ENCODE results near the gene DHRS4L2.
A peak's percentile ranks its signal among the peaks of the same experiment; 100 is the strongest.
"Not testable (repeated sequence)": the region's sequence is repeated elsewhere in the genome, so short reads cannot be mapped to it uniquely, and the experiment has no call there.

DHRS4L2 gene

GRCh38 chr14:23996009-23996408 lies 7.3 kb downstream of the DHRS4L2 start:
- not testable (repeated sequence) for H2AFZ ChIP-seq (ENCODE audit: low read depth, low read length, severe bottlenecking); H3K4me2 ChIP-seq (ENCODE audit: low read depth, low read length, poor library complexity, severe bottlenecking)

GRCh38 chr14:23996825-23997224 lies 8.1 kb downstream of the DHRS4L2 start:
- H3K4me2 ChIP-seq (ENCODE audit: low read depth, low read length, poor library complexity, severe bottlenecking); H3K9ac ChIP-seq (ENCODE audit: low read length); H3K36me3 ChIP-seq (ENCODE audit: low read length); H3K79me2 ChIP-seq (ENCODE audit: insufficient read depth, low read length); H3K9me3 ChIP-seq (ENCODE audit: insufficient read depth, low read length); H3F3A ChIP-seq (ENCODE audit: insufficient read depth); H3K4me3 ChIP-seq (ENCODE audit: insufficient read depth, low read length, poor library complexity, severe bottlenecking); H3K9me2 ChIP-seq (replicated peaks; ENCODE audit: insufficient read depth, low read length); H3K27me3 ChIP-seq (ENCODE audit: low read length); H3K27ac ChIP-seq (ENCODE audit: low read depth, low read length); H2AFZ ChIP-seq (ENCODE audit: low read depth, low read length, severe bottlenecking); H4K20me1 ChIP-seq (ENCODE audit: low read depth, low read length): not testable (repeated sequence)

More at GRCh38 chr14:23996009-23996408, 7.3 kb downstream of the DHRS4L2 start:
- H3K9me2 ChIP-seq (replicated peaks; ENCODE audit: insufficient read depth, low read length); H3K27me3 ChIP-seq (ENCODE audit: low read length); H3K79me2 ChIP-seq (ENCODE audit: insufficient read depth, low read length); H3K4me3 ChIP-seq (ENCODE audit: insufficient read depth, low read length, poor library complexity, severe bottlenecking); H4K20me1 ChIP-seq (ENCODE audit: low read depth, low read length); H3K27ac ChIP-seq (ENCODE audit: low read depth, low read length); H3K36me3 ChIP-seq (ENCODE audit: low read length); H3K9ac ChIP-seq (ENCODE audit: low read length); H3K9me3 ChIP-seq (ENCODE audit: insufficient read depth, low read length); H3F3A ChIP-seq (ENCODE audit: insufficient read depth): not testable (repeated sequence)

DNA sequence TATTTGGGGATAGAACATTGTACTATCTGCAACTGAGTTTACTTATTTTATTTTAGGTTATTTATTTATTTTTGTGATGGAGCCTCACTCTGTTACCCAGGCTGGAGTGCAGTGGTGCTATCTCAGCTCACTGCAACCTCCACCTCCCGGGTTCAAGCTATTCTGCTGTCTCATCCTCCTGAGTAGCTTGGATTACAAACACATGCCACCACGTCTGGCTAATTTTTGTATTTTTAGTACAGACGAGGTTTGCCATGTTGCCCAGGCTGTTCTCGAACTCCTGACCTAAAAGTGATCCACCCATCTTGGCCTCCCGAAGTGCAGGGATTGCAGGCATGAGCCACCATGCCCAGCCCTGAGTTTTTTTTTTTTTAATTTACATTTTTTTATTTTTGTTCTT lies 10.9 kb downstream of the DHRS4L2 start:
- not testable (repeated sequence) for H4K20me1 ChIP-seq (ENCODE audit: low read depth, low read length); H3K9ac ChIP-seq (ENCODE audit: low read length); H3K9me2 ChIP-seq (replicated peaks; ENCODE audit: insufficient read depth, low read length); H3K27ac ChIP-seq (ENCODE audit: low read depth, low read length); H2AFZ ChIP-seq (ENCODE audit: low read depth, low read length, severe bottlenecking); H3K9me3 ChIP-seq (ENCODE audit: insufficient read depth, low read length); H3F3A ChIP-seq (ENCODE audit: insufficient read depth); H3K4me2 ChIP-seq (ENCODE audit: low read depth, low read length, poor library complexity, severe bottlenecking); H3K27me3 ChIP-seq (ENCODE audit: low read length); H3K36me3 ChIP-seq (ENCODE audit: low read length); H3K4me3 ChIP-seq (ENCODE audit: insufficient read depth, low read length, poor library complexity, severe bottlenecking); H3K79me2 ChIP-seq (ENCODE audit: insufficient read depth, low read length)

- H3K9ac ChIP-seq (ENCODE audit: low read length); H3K9me3 ChIP-seq (ENCODE audit: insufficient read depth, low read length); H4K20me1 ChIP-seq (ENCODE audit: low read depth, low read length); H3K79me2 ChIP-seq (ENCODE audit: insufficient read depth, low read length); H3F3A ChIP-seq (ENCODE audit: insufficient read depth); H3K36me3 ChIP-seq (ENCODE audit: low read length); H3K27ac ChIP-seq (ENCODE audit: low read depth, low read length); H3K4me2 ChIP-seq (ENCODE audit: low read depth, low read length, poor library complexity, severe bottlenecking); H2AFZ ChIP-seq (ENCODE audit: low read depth, low read length, severe bottlenecking); H3K27me3 ChIP-seq (ENCODE audit: low read length); H3K4me3 ChIP-seq (ENCODE audit: insufficient read depth, low read length, poor library complexity, severe bottlenecking); H3K9me2 ChIP-seq (replicated peaks; ENCODE audit: insufficient read depth, low read length): not testable (repeated sequence)
Measured at GRCh38 chr14:24001078-24001477, 12.3 kb downstream of the DHRS4L2 start.

DNA sequence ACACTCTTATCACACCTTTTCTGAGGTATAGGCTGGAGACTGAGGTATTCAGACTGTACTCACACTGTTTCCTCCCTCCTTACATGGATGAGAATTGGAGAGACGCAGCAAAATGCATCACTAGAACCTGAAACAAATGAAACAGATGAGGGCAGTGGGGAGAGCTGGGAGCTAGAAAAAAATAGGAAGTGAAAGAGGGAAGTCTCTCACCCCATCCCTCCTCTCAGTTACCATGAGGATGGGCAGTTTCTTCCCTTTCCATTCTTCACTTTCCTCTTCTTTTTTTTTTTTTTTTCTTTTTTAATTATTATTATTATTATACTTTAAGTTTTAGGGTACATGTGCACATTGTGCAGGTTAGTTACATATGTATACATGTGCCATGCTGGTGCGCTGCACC lies 12.9 kb downstream of the DHRS4L2 start:
- H3K27ac ChIP-seq (ENCODE audit: low read depth, low read length); H3K9me2 ChIP-seq (replicated peaks; ENCODE audit: insufficient read depth, low read length); H3K9ac ChIP-seq (ENCODE audit: low read length); H3K27me3 ChIP-seq (ENCODE audit: low read length); H3F3A ChIP-seq (ENCODE audit: insufficient read depth); H3K9me3 ChIP-seq (ENCODE audit: insufficient read depth, low read length); H3K36me3 ChIP-seq (ENCODE audit: low read length); H4K20me1 ChIP-seq (ENCODE audit: low read depth, low read length); H3K79me2 ChIP-seq (ENCODE audit: insufficient read depth, low read length); H3K4me2 ChIP-seq (ENCODE audit: low read depth, low read length, poor library complexity, severe bottlenecking); H2AFZ ChIP-seq (ENCODE audit: low read depth, low read length, severe bottlenecking); H3K4me3 ChIP-seq (ENCODE audit: insufficient read depth, low read length, poor library complexity, severe bottlenecking): not testable (repeated sequence)

DNA sequence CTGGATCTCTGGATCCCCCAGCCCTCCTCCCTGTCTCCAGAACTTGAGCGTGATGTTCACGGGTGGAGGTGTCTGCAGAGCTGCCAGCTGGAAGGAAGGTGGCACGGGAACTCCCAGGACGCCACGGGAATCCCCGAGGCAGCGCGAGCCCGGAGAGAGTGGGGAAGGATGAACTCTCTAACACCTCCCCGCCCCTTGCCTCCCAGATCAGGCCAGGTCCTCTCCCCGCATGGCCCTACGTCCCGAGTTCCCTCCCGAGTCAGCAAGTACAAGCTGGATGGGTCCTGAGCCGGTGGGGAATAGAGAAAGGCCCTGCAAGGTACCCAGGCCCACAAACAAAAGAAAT lies 17.7 kb downstream of the DHRS4L2 start:
- H3K36me3 ChIP-seq (ENCODE audit: low read length); H3K9me3 ChIP-seq (ENCODE audit: insufficient read depth, low read length); H4K20me1 ChIP-seq (ENCODE audit: low read depth, low read length); H3K27me3 ChIP-seq (ENCODE audit: low read length); H3K79me2 ChIP-seq (ENCODE audit: insufficient read depth, low read length); H3K27ac ChIP-seq (ENCODE audit: low read depth, low read length); H2AFZ ChIP-seq (ENCODE audit: low read depth, low read length, severe bottlenecking); H3K9me2 ChIP-seq (replicated peaks; ENCODE audit: insufficient read depth, low read length); H3F3A ChIP-seq (ENCODE audit: insufficient read depth): not testable (repeated sequence)
- Histone ChIP-seq H3K9ac (ENCODE audit: low read length) (peak overlapping the region; percentile 49), H3K4me2 (ENCODE audit: low read depth, low read length, poor library complexity, severe bottlenecking) (peak overlapping the region; percentile 52), H3K4me3 (ENCODE audit: insufficient read depth, low read length, poor library complexity, severe bottlenecking) (peak overlapping the region; percentile 40)

DNA sequence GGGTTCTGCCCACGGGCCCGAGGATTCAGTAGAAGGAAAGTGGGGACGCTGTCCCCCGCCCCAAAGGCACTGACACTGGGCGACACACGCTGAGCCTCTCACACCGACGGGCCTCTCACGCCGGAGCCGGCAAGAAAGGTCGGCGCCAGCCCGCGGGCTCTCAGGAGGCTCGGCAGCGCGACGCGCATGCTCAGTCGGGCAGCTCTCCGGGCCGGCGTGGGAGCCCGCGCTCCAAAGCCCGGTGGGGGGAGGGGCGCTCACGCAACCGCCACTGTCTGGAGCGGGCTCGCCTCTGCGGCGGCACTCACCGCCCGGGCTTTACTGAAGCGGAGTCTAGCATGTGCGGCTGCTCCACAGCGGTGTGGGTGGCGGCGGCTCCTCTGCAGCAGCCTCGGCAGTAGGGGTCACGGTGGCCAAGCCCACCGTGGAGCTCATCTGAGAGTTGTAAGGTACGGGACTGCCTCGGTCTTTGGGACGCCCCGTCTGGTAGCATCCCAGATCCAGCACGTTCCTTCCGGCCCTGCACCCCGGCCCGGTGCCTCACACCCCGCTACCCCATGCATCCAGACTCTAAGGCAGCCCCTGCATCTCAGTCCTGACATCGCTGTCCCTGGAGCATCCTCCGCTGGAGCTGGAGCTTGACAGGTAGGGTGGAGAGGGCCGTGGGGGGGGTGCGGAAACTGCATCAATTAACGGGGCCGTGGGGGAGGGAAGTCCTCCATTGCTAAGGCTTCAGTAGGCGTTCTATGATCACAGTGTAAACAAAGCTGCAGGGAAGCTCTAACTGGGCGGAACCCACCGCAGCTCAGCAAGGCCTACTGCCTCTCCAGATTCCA lies 18.3 kb downstream of the DHRS4L2 start:
- H3K9me3 ChIP-seq (ENCODE audit: insufficient read depth, low read length); H3K27me3 ChIP-seq (ENCODE audit: low read length); H3K36me3 ChIP-seq (ENCODE audit: low read length); H3K9me2 ChIP-seq (replicated peaks; ENCODE audit: insufficient read depth, low read length); H4K20me1 ChIP-seq (ENCODE audit: low read depth, low read length); H3K27ac ChIP-seq (ENCODE audit: low read depth, low read length); H3F3A ChIP-seq (ENCODE audit: insufficient read depth); H3K79me2 ChIP-seq (ENCODE audit: insufficient read depth, low read length): not testable (repeated sequence)
- H3K4me3 ChIP-seq (ENCODE audit: insufficient read depth, low read length, poor library complexity, severe bottlenecking) = peak overlapping the region; percentile 40
- H3K9ac ChIP-seq (ENCODE audit: low read length) = peak overlapping the region; percentile 49
- H3K4me2 ChIP-seq (ENCODE audit: low read depth, low read length, poor library complexity, severe bottlenecking) = peak overlapping the region; percentile 52
- peak overlapping the region; percentile 48 for H2AFZ ChIP-seq (ENCODE audit: low read depth, low read length, severe bottlenecking)

Data from SU-DHL-6 (cell line).